ENCODE measurements around the gene RAB13. TPM values are rescaled to one million over a fixed set of nuclear protein-coding genes. Genes with fewer than 3 reads are reported as not detected.

Gene RAB13
- total and polyA plus RNA-seq, 2 of the 13 experiments (the other 11 are each of a cell fraction or from before 2014, with no cell fraction given): 15.9 to 24.7 TPM

DNA sequence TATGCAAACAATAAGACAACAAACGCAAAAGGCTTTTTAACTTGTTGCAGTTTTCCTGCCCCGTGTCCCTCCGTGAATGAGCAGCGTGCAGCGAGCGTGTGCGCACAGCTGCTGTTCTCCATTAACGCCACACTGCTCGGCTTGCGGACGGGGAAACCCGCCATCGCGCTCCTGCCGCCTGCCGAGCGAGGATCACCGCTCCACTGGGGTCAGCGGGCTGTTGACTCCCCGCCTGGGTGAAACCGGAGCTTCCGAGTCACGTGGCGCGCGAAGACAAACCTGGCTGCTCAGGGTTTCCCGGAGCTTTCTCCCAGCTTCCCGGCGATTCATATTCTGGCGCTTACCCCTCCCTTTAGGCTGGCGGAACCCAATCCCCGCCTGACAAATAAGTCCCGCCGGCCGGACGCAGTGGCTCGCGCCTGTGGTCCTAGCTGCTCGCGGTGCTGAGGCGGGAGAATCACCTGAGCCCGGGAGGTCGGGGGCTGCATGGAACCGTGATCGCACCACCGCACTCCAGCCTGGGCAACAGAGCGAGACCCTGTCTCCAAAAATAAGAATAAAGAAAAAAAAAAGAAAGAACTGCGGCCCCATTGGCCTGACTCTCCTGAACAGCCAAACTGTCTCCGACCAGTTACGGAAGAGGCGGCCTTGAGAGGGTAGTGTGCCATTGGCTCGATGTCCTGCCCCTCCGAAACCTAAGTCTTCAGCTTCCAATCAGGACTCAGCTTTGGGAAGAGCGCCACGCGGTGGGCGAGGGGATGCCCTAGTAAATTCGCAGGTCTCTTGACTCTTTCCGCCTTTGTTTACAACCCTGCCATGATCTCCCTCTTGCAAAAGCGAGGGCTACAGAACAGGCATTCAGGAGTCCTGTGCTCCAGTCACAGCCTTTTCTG is 18.8 kb downstream of the RAB13 start, which contains the start of gene CREB3L4 (continued):
- TF ChIP-seq, protein P1, sequence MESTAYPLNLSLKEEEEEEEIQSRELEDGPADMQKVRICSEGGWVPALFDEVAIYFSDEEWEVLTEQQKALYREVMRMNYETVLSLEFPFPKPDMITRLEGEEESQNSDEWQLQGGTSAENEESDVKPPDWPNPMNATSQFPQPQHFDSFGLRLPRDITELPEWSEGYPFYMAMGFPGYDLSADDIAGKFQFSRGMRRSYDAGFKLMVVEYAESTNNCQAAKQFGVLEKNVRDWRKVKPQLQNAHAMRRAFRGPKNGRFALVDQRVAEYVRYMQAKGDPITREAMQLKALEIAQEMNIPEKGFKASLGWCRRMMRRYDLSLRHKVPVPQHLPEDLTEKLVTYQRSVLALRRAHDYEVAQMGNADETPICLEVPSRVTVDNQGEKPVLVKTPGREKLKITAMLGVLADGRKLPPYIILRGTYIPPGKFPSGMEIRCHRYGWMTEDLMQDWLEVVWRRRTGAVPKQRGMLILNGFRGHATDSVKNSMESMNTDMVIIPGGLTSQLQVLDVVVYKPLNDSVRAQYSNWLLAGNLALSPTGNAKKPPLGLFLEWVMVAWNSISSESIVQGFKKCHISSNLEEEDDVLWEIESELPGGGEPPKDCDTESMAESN (CRISPR knock-in tag; conservative IDR thresholded peaks at IDR 0.05): peak; percentile 59; the same call in 1 of the 2 replicates
- TF ChIP-seq, protein P2, sequence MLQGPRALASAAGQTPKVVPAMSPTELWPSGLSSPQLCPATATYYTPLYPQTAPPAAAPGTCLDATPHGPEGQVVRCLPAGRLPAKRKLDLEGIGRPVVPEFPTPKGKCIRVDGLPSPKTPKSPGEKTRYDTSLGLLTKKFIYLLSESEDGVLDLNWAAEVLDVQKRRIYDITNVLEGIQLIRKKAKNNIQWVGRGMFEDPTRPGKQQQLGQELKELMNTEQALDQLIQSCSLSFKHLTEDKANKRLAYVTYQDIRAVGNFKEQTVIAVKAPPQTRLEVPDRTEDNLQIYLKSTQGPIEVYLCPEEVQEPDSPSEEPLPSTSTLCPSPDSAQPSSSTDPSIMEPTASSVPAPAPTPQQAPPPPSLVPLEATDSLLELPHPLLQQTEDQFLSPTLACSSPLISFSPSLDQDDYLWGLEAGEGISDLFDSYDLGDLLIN (CRISPR knock-in tag; IDR thresholded peaks at IDR 0.05; ENCODE audit: borderline replicate concordance): no peak; the same call in 1 of the 2 replicates
- TF ChIP-seq ZNF501 (CRISPR knock-in tag; IDR thresholded peaks at IDR 0.05) (peak; percentile 98), FOSL1 (CRISPR knock-in tag; IDR thresholded peaks at IDR 0.05; ENCODE audit: borderline replicate concordance) (no peak), ZSCAN31 (CRISPR knock-in tag; IDR thresholded peaks at IDR 0.05; ENCODE audit: low read depth) (peak; percentile 89), SOX13 (IDR thresholded peaks at IDR 0.05) (no peak), SOX13 (CRISPR knock-in tag; conservative IDR thresholded peaks at IDR 0.05 in 1 of 2, IDR thresholded peaks at IDR 0.05 in 1 of 2) (peak in 1 of 2 experiments; percentile 42; a peak in 1 of 4 replicates), ZNF749 (CRISPR knock-in tag; IDR thresholded peaks at IDR 0.05; ENCODE audit: borderline replicate concordance) (peak; percentile 31; the same call in 1 of the 2 replicates), ZNF34 (CRISPR knock-in tag; IDR thresholded peaks at IDR 0.05; ENCODE audit: borderline replicate concordance) (peak; percentile 93), GFI1 (CRISPR knock-in tag; IDR thresholded peaks at IDR 0.05; ENCODE audit: borderline replicate concordance) (peak; percentile 55; the same call in 1 of the 2 replicates), THAP11 (CRISPR knock-in tag; IDR thresholded peaks at IDR 0.05) (peak; percentile 75), MAF1 (CRISPR knock-in tag; IDR thresholded peaks at IDR 0.05; ENCODE audit: borderline replicate concordance) (no peak), SAFB2 (CRISPR knock-in tag; IDR thresholded peaks at IDR 0.05; ENCODE audit: borderline replicate concordance, low read depth) (peak; percentile 71; the same call in 1 of the 2 replicates), ZNF782 (CRISPR knock-in tag; IDR thresholded peaks at IDR 0.05; ENCODE audit: borderline replicate concordance) (no peak), ZNF317 (CRISPR knock-in tag; IDR thresholded peaks at IDR 0.05) (peak; percentile 49; the same call in 1 of the 2 replicates), ZNF660 (CRISPR knock-in tag; IDR thresholded peaks at IDR 0.05; ENCODE audit: borderline replicate concordance, low read depth) (0 out of 2 replicates have a peak, but pooled peaks have one; percentile 36), IKZF4 (CRISPR knock-in tag; IDR thresholded peaks at IDR 0.05; ENCODE audit: borderline replicate concordance, low read depth, not compliant biosample characterization) (no peak), SALL2 (CRISPR knock-in tag; IDR thresholded peaks at IDR 0.05) (peak; percentile 68; the same call in 1 of the 2 replicates), IRF2 (CRISPR knock-in tag; IDR thresholded peaks at IDR 0.05) (no peak; the same call in none of the 2 replicates), ZNF530 (CRISPR knock-in tag; IDR thresholded peaks at IDR 0.05; ENCODE audit: low read depth) (no peak), ZNF547 (CRISPR knock-in tag; IDR thresholded peaks at IDR 0.05) (peak; percentile 54)
- TF ChIP-seq, protein P3, sequence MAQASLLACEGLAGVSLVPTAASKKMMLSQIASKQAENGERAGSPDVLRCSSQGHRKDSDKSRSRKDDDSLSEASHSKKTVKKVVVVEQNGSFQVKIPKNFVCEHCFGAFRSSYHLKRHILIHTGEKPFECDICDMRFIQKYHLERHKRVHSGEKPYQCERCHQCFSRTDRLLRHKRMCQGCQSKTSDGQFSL (CRISPR knock-in tag; IDR thresholded peaks at IDR 0.05): no peak; the same call in 1 of the 2 replicates
- TF ChIP-seq, protein P4, sequence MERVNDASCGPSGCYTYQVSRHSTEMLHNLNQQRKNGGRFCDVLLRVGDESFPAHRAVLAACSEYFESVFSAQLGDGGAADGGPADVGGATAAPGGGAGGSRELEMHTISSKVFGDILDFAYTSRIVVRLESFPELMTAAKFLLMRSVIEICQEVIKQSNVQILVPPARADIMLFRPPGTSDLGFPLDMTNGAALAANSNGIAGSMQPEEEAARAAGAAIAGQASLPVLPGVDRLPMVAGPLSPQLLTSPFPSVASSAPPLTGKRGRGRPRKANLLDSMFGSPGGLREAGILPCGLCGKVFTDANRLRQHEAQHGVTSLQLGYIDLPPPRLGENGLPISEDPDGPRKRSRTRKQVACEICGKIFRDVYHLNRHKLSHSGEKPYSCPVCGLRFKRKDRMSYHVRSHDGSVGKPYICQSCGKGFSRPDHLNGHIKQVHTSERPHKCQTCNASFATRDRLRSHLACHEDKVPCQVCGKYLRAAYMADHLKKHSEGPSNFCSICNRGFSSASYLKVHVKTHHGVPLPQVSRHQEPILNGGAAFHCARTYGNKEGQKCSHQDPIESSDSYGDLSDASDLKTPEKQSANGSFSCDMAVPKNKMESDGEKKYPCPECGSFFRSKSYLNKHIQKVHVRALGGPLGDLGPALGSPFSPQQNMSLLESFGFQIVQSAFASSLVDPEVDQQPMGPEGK (CRISPR knock-in tag; IDR thresholded peaks at IDR 0.05): peak; percentile 83
